GM21447 (cell line): ENCODE measurements around the gene C1QTNF1.
"Not testable (repeated sequence)": the region's sequence is repeated elsewhere in the genome, so short reads cannot be mapped to it uniquely, and the experiment has no call there.

Experiments used
- ATAC-seq: cut with Tn5 transposase; IDR thresholded peaks from one replicate; pipeline ENCODE4 v1.9.1; 2021; ENCODE audit not compliant: unreplicated experiment

Gene C1QTNF1

GRCh38 chr17:79052131-79052530 lies 28.2 kb downstream of the C1QTNF1 start:
- ATAC-seq = no peak

DNA sequence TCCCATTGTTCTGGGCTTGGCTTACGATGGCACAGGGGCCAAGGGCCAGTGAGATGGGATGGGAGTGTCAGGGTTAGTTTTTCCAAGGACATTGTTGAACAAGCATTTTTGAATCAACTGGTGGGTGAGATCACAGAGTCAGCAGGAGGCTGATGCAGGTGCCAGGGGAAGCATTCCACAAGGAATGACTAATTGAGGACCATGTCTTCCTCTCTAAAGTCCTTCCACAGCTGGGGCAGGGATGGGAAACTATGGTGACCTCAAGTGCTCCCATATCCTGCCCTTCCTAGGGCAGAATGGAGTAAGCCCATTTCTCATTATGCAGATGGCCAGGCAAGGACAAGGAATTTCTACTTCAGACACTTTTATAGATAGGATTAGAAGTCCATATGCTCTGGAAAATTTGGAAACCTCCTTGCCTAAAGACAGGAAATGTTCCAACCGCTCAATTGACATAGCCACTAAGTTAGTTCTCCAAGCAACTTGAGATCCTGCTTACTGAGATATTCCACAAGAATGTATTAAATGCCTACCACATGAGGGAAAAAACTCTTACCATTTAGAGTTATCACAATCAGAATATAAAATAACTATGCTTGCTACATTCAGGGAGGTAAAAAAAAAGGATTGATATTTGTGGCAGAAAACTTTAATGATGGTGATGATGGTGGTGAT lies 29.4 kb downstream of the C1QTNF1 start:
- ATAC-seq = no peak

GRCh38 chr17:79054200-79054960 lies 30.4 kb downstream of the C1QTNF1 start:
- ATAC-seq = no peak

- ATAC-seq = no peak
These were observed 31.2 kb downstream of the C1QTNF1 start for GRCh38 chr17:79055197-79055596.

- ATAC-seq = no peak
These were observed 33.9 kb downstream of the C1QTNF1 start for GRCh38 chr17:79057737-79058385.

DNA sequence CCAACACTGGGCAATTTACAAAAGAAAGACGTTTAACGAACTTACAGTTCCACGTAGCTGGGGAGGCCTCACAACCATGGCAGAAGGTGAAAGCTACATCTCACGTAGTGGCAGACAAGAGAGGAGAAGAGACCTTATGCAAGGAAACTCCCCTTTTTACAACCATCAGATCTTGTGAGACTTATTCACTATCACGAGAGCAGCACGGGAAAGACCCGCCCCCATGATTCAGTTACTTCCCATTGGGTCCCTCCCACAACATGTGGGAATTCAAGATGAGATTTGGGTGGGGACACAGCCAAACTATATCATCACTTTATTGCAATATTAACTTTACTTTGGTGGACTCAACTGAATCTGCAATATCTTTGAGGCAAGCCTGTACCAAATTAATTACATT lies 38.7 kb downstream of the C1QTNF1 start:
- ATAC-seq = no peak

DNA sequence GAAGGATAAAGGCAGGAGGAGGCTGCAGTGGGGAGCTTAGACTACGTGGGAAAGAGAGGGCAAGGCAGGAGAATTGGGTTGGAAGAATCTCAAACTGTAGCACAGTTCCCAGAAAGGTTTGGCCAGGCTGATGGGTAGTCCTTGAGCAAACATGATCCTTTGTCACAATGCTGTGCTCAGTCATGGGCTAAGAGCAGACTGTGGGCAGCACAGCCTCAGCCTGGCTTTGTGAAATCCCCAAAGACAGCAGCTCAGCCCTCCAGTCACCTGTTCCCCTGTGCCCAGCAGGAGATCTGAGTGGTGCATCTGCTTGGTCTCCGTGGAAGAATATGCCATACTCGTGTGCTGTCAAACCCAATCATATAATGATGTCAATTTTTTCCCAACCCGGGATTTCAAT lies 40.1 kb downstream of the C1QTNF1 start:
- ATAC-seq = no peak

GRCh38 chr17:79065105-79065670 lies 41.2 kb downstream of the C1QTNF1 start:
- ATAC-seq = no peak

DNA sequence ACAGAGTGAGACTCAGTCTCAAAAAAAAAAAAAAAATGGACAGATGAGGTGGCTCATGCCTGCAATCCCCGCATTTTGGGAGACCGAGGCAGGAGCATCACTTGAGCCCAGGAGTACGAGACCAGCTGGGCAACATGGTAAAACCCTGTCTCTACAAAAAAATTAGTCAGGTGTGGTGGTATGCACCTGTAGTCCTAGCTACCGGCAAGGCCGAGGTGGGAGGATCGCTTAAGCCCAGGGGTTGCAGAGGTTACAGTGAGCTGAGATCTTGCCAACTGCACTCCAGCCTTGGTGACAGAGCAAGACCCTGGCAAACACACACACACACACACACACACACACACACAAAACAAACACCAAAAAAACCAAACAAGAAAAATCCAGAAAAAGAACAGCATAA lies 43.0 kb downstream of the C1QTNF1 start:
- ATAC-seq = no peak

GRCh38 chr17:79070266-79070880 lies 46.4 kb downstream of the C1QTNF1 start:
- ATAC-seq = no peak

- no peak for ATAC-seq
These were observed 47.3 kb downstream of the C1QTNF1 start for GRCh38 chr17:79071161-79071740.

- no peak for ATAC-seq
These were observed 48.6 kb downstream of the C1QTNF1 start for GRCh38 chr17:79072544-79072943.

- no peak for ATAC-seq
These were observed 49.2 kb downstream of the C1QTNF1 start for GRCh38 chr17:79073016-79073705.

GRCh38 chr17:79073706-79074088 lies 49.7 kb downstream of the C1QTNF1 start:
- no peak for ATAC-seq

DNA sequence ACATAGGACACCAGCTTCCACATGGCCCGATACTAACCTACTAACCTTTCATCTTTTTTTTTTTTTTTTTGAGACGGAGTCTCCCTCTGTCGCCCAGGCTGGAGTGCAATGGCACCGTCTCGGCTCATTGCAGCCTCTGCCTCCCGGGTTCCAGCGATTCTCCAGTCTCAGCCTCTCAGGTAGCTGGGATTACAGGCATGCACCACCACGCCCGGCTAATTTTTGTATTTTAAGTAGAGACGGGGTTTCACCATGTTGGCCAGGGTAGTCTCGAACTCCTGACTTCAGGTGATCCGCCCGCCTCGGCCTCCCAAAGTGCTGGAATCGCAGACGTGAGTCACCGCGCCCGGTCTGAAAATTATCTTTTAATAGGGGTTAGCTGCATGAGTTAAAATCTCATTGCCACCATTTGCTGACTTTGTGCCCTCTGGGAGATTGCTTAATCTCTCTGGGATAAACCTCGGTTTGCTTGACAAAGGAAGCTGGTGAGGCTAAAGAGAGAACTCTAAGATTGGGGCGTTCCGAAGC lies 50.2 kb downstream of the C1QTNF1 start:
- not testable (repeated sequence) for ATAC-seq

- peak; percentile 96 for ATAC-seq
These were observed 50.9 kb downstream of the C1QTNF1 start, which contains the start of gene ENGASE for GRCh38 chr17:79074649-79075445. Gene ENGASE (plus strand): TSS chr17:79074824. CDS start chr17:79074945, 121 bp downstream.

- ATAC-seq = peak; percentile 17
These were observed 51.4 kb downstream of the C1QTNF1 start for GRCh38 chr17:79075446-79075750.

- ATAC-seq = no peak
These were observed 52.0 kb downstream of the C1QTNF1 start for GRCh38 chr17:79075861-79076406.

DNA sequence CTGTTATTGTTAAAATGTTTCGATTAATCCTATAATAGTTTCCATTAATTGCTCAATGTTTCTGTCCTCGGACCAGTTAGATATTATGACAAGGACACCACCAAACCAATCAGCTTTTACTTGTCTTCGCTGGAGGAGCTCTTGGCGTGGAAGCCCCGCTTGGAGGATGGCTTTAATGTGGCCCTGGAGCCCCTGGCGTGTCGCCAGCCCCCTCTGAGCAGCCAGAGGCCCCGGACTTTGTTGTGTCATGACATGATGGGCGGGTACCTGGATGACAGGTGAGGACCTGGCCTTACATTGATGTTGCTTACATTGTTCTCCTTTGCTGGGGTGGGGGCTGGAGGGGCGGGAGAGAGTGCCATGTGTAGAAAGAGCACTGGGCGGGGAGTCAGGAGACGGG lies 53.6 kb downstream of the C1QTNF1 start:
- no peak for ATAC-seq
